ENCODE results near the gene PRUNE2. TPM values are rescaled to one million over a fixed set of nuclear protein-coding genes. Genes with fewer than 3 reads are reported as not detected.

Gene PRUNE2
- total and polyA plus RNA-seq, 4 donors = 38.1 to 558 (median 198) TPM

DNA sequence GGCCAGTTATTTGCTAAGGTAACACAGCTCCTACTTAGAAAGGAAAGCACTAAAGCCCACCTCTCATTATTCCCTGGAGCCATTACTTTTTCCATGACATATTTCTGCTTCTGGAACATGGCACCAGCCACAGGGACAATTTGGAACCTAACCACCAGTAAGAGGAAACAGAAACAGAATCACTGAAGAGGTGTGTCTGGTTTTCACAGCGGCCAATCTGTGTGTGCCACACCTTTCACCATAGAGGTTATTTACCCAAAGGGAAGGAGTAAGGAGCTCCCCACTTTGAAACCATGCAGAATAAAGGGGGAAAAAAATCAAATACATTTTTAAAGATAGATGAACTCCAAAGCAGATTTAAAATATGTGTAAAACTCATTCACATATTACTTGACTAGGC lies 21.1 kb downstream of the PRUNE2 start:
- Histone ChIP-seq H3K27ac (ENCODE audit: low read depth in 1 of 2, low read length in 2 of 2) (no peak overlapping the region), H3K4me1 (ENCODE audit: control insufficient read depth in 1 of 2, insufficient read depth in 2 of 2, low read length in 2 of 2) (peaks cover 5 to 11% of the 10 kb centered on the region in 2 donors), H3K27me3 (ENCODE audit: control insufficient read depth in 1 of 2, insufficient read depth in 2 of 2, low read length in 1 of 2) (no peaks in the 10 kb centered on the region), H3K36me3 (ENCODE audit: control insufficient read depth in 1 of 2, insufficient read depth in 2 of 2, low read length in 1 of 2) (no peaks in the 10 kb centered on the region), H3K4me3 (ENCODE audit: low read length in 2 of 2) (no peak overlapping the region), H3K9me3 (ENCODE audit: control insufficient read depth, low read length) (no peaks in the 10 kb centered on the region)
- intact Hi-C loops (cut with DNase I) = no loop called here
- 97 to 100% methylated on average over 1 of the region's 1 CpG for WGBS, 2 donors
- ATAC-seq (ENCODE audit: low FRiP score) (no peak), DNase-seq (no peak)

DNA sequence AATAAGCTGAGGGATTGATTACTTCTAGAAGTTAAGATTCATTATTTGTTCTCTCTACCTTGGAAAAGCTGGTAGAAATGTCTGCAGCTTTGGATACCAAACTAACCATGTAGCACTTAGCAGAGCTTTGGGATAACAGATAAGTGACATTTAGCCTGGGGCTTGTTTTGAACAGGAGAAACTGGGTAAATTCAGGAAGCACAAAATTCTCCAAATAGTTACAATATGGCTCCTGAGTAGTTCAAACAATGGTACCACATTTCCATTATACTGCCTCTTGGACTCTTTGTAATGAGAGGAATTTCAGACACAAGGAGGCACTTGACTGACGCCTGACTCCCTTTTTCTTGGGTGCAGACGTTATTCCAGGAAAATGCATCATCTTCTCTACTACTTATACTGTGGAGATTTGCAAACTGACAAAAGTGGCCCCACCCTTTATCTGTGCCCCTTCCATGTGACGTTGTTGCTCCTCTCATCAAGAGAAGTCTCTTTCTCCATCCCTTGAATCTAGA lies 22.5 kb downstream of the PRUNE2 start:
- Histone ChIP-seq H3K27me3 (ENCODE audit: control insufficient read depth in 1 of 2, insufficient read depth in 2 of 2, low read length in 1 of 2) (no peaks in the 10 kb centered on the region), H3K36me3 (ENCODE audit: control insufficient read depth in 1 of 2, insufficient read depth in 2 of 2, low read length in 1 of 2) (no peaks in the 10 kb centered on the region), H3K4me3 (ENCODE audit: low read length in 2 of 2) (no peak overlapping the region), H3K27ac (ENCODE audit: low read depth in 1 of 2, low read length in 2 of 2) (no peak overlapping the region), H3K4me1 (ENCODE audit: control insufficient read depth in 1 of 2, insufficient read depth in 2 of 2, low read length in 2 of 2) (peaks cover 3 to 11% of the 10 kb centered on the region in 2 donors), H3K9me3 (ENCODE audit: control insufficient read depth, low read length) (no peaks in the 10 kb centered on the region)
- 90 to 92% methylated on average over 3 of the region's 3 CpGs for WGBS, 2 donors
- ATAC-seq (ENCODE audit: low FRiP score) (no peak), DNase-seq (no peak)
- intact Hi-C loops (cut with DNase I) = no loop called here

DNA sequence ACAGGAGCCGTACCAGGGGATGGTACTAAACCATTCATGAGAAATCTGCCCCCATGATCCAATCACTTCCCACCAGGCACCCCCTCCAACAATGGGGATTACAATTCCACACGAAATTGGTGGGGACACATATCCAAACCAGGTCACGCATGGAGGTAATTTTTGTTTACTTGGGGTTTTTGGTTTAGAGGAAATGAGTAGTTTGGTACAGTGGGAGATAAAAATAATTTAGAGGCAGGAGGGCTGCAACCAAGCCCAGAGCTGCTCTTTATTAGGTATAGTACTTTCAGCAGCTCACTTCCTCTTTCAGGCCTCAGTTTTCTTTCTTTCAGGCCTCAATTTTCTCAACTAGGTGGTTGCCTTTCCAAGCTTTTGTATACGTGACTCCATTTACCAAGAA lies 23.2 kb downstream of the PRUNE2 start:
- no peaks in the 10 kb centered on the region for H3K27me3 ChIP-seq (ENCODE audit: control insufficient read depth in 1 of 2, insufficient read depth in 2 of 2, low read length in 1 of 2)
- no peaks in the 10 kb centered on the region for H3K36me3 ChIP-seq (ENCODE audit: control insufficient read depth in 1 of 2, insufficient read depth in 2 of 2, low read length in 1 of 2)
- H3K4me3 ChIP-seq (ENCODE audit: low read length in 2 of 2) = no peak overlapping the region
- no peak overlapping the region for H3K27ac ChIP-seq (ENCODE audit: low read depth in 1 of 2, low read length in 2 of 2)
- H3K4me1 ChIP-seq (ENCODE audit: control insufficient read depth in 1 of 2, insufficient read depth in 2 of 2, low read length in 2 of 2) = peaks cover 3 to 14% of the 10 kb centered on the region in 2 donors
- ATAC-seq (ENCODE audit: low FRiP score) = no peak
- intact Hi-C loops (cut with DNase I) = no loop called here
- 91 to 93% methylated on average over 4 of the region's 4 CpGs for WGBS, 2 donors
- no peak for DNase-seq
- no peaks in the 10 kb centered on the region for H3K9me3 ChIP-seq (ENCODE audit: control insufficient read depth, low read length)

- ATAC-seq (ENCODE audit: low FRiP score) = no peak
- Histone ChIP-seq H3K4me3 (ENCODE audit: low read length in 2 of 2) (no peak overlapping the region), H3K27me3 (ENCODE audit: control insufficient read depth in 1 of 2, insufficient read depth in 2 of 2, low read length in 1 of 2) (no peaks in the 10 kb centered on the region), H3K27ac (ENCODE audit: low read depth in 1 of 2, low read length in 2 of 2) (peak overlapping the region in 1 of 2 donors; percentile 14), H3K9me3 (ENCODE audit: control insufficient read depth, low read length) (no peaks in the 10 kb centered on the region), H3K4me1 (ENCODE audit: control insufficient read depth in 1 of 2, insufficient read depth in 2 of 2, low read length in 2 of 2) (peaks cover 10 to 17% of the 10 kb centered on the region in 2 donors), H3K36me3 (ENCODE audit: control insufficient read depth in 1 of 2, insufficient read depth in 2 of 2, low read length in 1 of 2) (no peaks in the 10 kb centered on the region)
- 59 to 71% methylated on average over 2 of the region's 2 CpGs for WGBS, 2 donors
- no peak for DNase-seq
- intact Hi-C loops (cut with DNase I) = no loop called here
These were observed 25.7 kb downstream of the PRUNE2 start for GRCh38 chr9:76880210-76880609.

DNA sequence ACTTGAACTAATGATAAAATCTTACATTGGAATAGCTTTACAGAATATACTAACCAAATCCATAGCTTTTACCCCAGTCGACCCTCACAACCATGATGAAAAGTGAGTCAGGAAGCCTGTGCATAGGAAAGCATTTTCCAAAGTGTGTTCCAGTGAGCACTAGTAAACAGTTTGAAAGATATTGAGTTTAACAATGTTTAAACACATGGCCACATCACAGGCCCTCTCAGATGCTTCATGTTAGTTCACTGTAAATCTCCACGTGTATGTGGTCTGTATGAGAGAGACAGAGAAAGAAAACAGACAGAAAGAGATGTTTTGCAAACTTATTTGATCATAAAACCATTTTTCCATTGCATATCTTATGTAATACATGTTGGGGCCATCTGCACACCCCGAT lies 27.0 kb downstream of the PRUNE2 start:
- DNase-seq (no peak), ATAC-seq (ENCODE audit: low FRiP score) (no peak)
- Histone ChIP-seq H3K4me1 (ENCODE audit: control insufficient read depth in 1 of 2, insufficient read depth in 2 of 2, low read length in 2 of 2) (peaks cover 12 to 16% of the 10 kb centered on the region in 2 donors), H3K36me3 (ENCODE audit: control insufficient read depth in 1 of 2, insufficient read depth in 2 of 2, low read length in 1 of 2) (no peaks in the 10 kb centered on the region), H3K4me3 (ENCODE audit: low read length in 2 of 2) (no peak overlapping the region), H3K27me3 (ENCODE audit: control insufficient read depth in 1 of 2, insufficient read depth in 2 of 2, low read length in 1 of 2) (no peaks in the 10 kb centered on the region), H3K9me3 (ENCODE audit: control insufficient read depth, low read length) (no peaks in the 10 kb centered on the region), H3K27ac (ENCODE audit: low read depth in 1 of 2, low read length in 2 of 2) (peak overlapping the region; percentile 51 to 95)
- 73 to 76% methylated on average over 3 of the region's 3 CpGs for WGBS, 2 donors
- intact Hi-C loops (cut with DNase I) = loop anchor here in 1 of 2 donors (5.0 kb wide), 1 partner anchor 33 kb away; no protein-coding TSS in a partner anchor

DNA sequence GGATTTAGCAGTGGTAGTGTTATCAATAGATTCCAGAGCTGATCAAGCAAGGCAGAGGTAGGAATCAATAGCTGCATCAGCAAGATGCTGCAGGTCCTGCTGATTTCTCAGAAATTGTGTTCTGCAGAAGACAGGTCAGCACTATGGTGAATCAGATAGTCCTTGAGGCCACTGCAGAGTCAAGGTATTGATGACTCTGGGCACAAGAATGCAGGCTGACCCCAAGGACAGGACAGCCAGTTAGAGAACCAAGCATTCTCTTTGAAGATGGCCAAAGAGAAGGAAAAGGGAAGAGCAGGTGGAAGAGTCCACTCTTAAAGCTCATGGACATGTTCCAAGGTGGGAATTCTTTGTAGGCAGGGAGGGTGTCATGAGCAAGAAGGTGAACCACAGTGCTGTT lies 28.0 kb downstream of the PRUNE2 start:
- no peak overlapping the region for H3K4me3 ChIP-seq (ENCODE audit: low read length in 2 of 2)
- H3K27ac ChIP-seq (ENCODE audit: low read depth in 1 of 2, low read length in 2 of 2) = peak overlapping the region; percentile 93 to 95
- ATAC-seq (ENCODE audit: low FRiP score) (no peak), DNase-seq (no peak)
- no peaks in the 10 kb centered on the region for H3K9me3 ChIP-seq (ENCODE audit: control insufficient read depth, low read length)
- H3K4me1 ChIP-seq (ENCODE audit: control insufficient read depth in 1 of 2, insufficient read depth in 2 of 2, low read length in 2 of 2) = peaks cover 12 to 20% of the 10 kb centered on the region in 2 donors
- H3K27me3 ChIP-seq (ENCODE audit: control insufficient read depth in 1 of 2, insufficient read depth in 2 of 2, low read length in 1 of 2) = no peaks in the 10 kb centered on the region
- no peaks in the 10 kb centered on the region for H3K36me3 ChIP-seq (ENCODE audit: control insufficient read depth in 1 of 2, insufficient read depth in 2 of 2, low read length in 1 of 2)
- intact Hi-C loops (cut with DNase I) = loop anchor here in 1 of 2 donors (5.0 kb wide), 1 partner anchor 34 kb away; no protein-coding TSS in a partner anchor

- H3K27ac ChIP-seq (ENCODE audit: low read depth in 1 of 2, low read length in 2 of 2) = peak overlapping the region; percentile 94 to 100
- WGBS, 2 donors = 3 to 4% methylated on average over 2 of the region's 2 CpGs
- H3K9me3 ChIP-seq (ENCODE audit: control insufficient read depth, low read length) = no peaks in the 10 kb centered on the region
- H3K27me3 ChIP-seq (ENCODE audit: control insufficient read depth in 1 of 2, insufficient read depth in 2 of 2, low read length in 1 of 2) = no peaks in the 10 kb centered on the region
- intact Hi-C loops (cut with DNase I) = loop anchor here in 1 of 2 donors (5.0 kb wide), 1 partner anchor 36 kb away; no protein-coding TSS in a partner anchor
- no peak overlapping the region for H3K4me3 ChIP-seq (ENCODE audit: low read length in 2 of 2)
- peak; percentile 86 for ATAC-seq (ENCODE audit: low FRiP score)
- no peaks in the 10 kb centered on the region for H3K36me3 ChIP-seq (ENCODE audit: control insufficient read depth in 1 of 2, insufficient read depth in 2 of 2, low read length in 1 of 2)
- peaks cover 9 to 20% of the 10 kb centered on the region in 2 donors for H3K4me1 ChIP-seq (ENCODE audit: control insufficient read depth in 1 of 2, insufficient read depth in 2 of 2, low read length in 2 of 2)
- no peak for DNase-seq
These were observed 29.8 kb downstream of the PRUNE2 start for GRCh38 chr9:76876098-76876497.

DNA sequence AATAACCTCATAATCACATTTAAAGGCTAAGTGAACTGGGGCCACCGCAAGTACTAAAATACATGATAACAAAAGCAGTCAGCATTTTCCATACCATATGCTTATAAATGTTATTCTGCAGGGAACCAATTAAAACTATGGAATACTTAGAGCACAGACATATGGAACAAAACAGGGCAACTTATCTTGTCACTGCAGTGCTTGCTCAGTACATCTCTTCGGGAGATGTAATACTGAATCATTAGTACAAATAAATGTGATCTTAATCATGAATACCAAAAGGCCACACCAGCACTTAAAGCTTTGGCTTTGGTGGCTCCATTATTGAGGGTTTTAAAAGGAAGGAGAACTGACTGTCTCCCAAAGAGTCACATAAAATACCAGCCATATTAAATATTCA lies 32.1 kb downstream of the PRUNE2 start:
- no peak overlapping the region for H3K4me3 ChIP-seq (ENCODE audit: low read length in 2 of 2)
- intact Hi-C loops (cut with DNase I) = loop anchor here in 1 of 2 donors (5.0 kb wide), 1 partner anchor 37 kb away; no protein-coding TSS in a partner anchor
- H3K27ac ChIP-seq (ENCODE audit: low read depth in 1 of 2, low read length in 2 of 2) = peak overlapping the region; percentile 68 to 94

GRCh38 chr9:76873056-76873792 lies 32.7 kb downstream of the PRUNE2 start:
- peak overlapping the region; percentile 68 to 94 for H3K27ac ChIP-seq (ENCODE audit: low read depth in 1 of 2, low read length in 2 of 2)
- H3K4me3 ChIP-seq (ENCODE audit: low read length in 2 of 2) = no peak overlapping the region
- DNase-seq (no peak), ATAC-seq (ENCODE audit: low FRiP score) (peak; percentile 55)
- no peaks in the 10 kb centered on the region for H3K27me3 ChIP-seq (ENCODE audit: control insufficient read depth in 1 of 2, insufficient read depth in 2 of 2, low read length in 1 of 2)
- 44 to 60% methylated on average over 13 of the region's 13 CpGs for WGBS, 2 donors
- intact Hi-C loops (cut with DNase I) = loop anchor here in 1 of 2 donors (5.0 kb wide), 1 partner anchor 36 kb away; no protein-coding TSS in a partner anchor
- H3K4me1 ChIP-seq (ENCODE audit: control insufficient read depth in 1 of 2, insufficient read depth in 2 of 2, low read length in 2 of 2) = peaks cover 9 to 22% of the 10 kb centered on the region in 2 donors
- no peaks in the 10 kb centered on the region for H3K36me3 ChIP-seq (ENCODE audit: control insufficient read depth in 1 of 2, insufficient read depth in 2 of 2, low read length in 1 of 2)
- no peaks in the 10 kb centered on the region for H3K9me3 ChIP-seq (ENCODE audit: control insufficient read depth, low read length)

More for the DNA sequence above, 32.1 kb downstream of the PRUNE2 start:
- H3K4me1 ChIP-seq (ENCODE audit: control insufficient read depth in 1 of 2, insufficient read depth in 2 of 2, low read length in 2 of 2) = peaks cover 9 to 22% of the 10 kb centered on the region in 2 donors
- H3K9me3 ChIP-seq (ENCODE audit: control insufficient read depth, low read length) = no peaks in the 10 kb centered on the region
- WGBS, 2 donors = 88 to 90% methylated on average over 2 of the region's 2 CpGs
- DNase-seq (no peak), ATAC-seq (ENCODE audit: low FRiP score) (no peak)
- no peaks in the 10 kb centered on the region for H3K36me3 ChIP-seq (ENCODE audit: control insufficient read depth in 1 of 2, insufficient read depth in 2 of 2, low read length in 1 of 2)
- H3K27me3 ChIP-seq (ENCODE audit: control insufficient read depth in 1 of 2, insufficient read depth in 2 of 2, low read length in 1 of 2) = no peaks in the 10 kb centered on the region
